Measurements from ENCODE around the gene ALOX12.

Gene ALOX12

DNA sequence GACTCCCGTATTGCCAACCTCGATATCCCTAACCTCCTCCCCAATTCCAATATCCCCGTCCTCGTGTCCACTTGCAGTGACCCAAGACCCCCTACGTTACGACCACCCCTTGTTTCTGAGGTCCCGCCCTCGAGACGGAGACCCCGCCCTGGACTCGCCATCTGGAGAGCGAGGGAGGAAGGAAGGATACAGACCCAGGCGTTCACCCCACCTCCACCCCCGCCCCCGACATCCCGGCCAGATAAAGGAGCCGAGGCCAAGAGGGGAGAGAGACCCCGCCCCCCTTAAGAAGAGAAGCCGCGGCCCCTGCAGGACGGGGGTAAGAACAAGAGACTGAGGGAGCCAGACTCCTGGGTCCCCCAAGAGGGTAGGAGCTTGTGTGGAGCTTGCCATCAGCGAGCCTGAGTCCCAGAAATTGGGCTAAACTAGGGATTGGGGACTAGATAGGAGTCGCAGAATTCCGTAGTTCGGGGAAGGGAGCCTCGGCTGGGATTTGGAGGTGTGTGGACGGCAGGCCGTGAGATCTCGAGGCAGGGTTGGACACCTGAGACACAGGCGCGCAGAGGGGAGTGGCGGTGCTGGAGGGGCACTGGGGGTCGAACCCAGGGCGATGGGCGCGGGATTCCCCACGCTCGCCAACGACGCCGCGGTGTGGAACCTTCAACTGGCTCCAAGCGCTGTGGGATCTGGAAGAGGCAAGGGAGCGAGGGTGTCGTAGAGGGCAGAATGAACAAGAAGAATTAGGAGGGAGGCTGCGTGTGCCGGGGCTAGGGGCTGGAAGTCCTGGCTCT, 27.1 kb downstream of the ALOX12 start, which contains the start of gene BCL6B:
Gene BCL6B, plus strand, starts transcription at position 270 of the 791 bp plus-strand sequence. CDS start 622 bp downstream, outside the sequence.
- no peak for DNase-seq

DNA sequence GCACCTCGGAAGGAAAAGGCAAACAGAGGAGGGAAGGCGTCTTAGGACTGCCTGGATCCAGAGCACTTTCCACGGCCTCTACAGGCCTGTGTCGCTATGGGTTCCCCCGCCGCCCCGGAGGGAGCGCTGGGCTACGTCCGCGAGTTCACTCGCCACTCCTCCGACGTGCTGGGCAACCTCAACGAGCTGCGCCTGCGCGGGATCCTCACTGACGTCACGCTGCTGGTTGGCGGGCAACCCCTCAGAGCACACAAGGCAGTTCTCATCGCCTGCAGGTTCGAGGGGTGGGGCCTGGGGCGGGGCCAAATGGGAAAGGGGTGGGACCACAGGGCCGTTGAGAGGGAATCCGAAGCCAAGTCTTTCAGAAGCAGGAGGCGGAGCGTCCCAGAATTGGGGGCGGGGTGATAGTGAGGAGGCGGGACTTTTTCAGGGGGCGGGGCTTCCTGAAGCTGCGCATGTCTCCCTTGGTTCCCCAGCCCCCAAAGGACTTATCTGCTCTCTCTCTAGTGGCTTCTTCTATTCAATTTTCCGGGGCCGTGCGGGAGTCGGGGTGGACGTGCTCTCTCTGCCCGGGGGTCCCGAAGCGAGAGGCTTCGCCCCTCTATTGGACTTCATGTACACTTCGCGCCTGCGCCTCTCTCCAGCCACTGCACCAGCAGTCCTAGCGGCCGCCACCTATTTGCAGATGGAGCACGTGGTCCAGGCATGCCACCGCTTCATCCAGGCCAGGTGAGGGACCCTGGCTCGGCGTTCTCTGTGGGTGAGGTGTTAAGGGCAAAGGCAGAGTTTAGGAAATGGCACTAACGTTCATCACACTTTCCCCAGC, 27.9 kb downstream of the ALOX12 start:
- no peak for DNase-seq

DNA sequence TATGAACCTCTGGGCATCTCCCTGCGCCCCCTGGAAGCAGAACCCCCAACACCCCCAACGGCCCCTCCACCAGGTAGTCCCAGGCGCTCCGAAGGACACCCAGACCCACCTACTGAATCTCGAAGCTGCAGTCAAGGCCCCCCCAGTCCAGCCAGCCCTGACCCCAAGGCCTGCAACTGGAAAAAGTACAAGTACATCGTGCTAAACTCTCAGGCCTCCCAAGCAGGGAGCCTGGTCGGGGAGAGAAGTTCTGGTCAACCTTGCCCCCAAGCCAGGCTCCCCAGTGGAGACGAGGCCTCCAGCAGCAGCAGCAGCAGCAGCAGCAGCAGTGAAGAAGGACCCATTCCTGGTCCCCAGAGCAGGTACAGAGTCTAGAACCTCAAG, 28.5 kb downstream of the ALOX12 start:
- no peak for DNase-seq

DNA sequence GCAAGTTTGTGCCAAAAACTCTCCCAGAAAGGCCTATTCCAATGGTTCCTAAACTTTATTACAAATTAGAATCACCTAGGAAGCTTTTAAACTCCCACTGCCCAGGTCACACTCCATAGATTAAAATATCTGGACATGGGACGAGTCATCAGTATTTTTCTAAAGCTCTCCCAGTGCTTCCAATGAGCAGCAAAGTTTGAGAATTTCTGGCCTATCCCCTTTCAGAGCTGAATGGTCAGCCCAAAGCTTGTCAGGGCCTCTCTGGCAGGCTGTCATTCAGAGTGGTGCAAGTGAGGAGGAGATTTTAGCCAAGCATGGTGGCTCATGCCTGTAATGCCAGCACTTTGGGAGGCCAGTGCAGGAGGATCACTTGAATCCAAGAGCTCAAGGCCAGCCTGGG, 29.4 kb downstream of the ALOX12 start:
- no peak for DNase-seq

DNA sequence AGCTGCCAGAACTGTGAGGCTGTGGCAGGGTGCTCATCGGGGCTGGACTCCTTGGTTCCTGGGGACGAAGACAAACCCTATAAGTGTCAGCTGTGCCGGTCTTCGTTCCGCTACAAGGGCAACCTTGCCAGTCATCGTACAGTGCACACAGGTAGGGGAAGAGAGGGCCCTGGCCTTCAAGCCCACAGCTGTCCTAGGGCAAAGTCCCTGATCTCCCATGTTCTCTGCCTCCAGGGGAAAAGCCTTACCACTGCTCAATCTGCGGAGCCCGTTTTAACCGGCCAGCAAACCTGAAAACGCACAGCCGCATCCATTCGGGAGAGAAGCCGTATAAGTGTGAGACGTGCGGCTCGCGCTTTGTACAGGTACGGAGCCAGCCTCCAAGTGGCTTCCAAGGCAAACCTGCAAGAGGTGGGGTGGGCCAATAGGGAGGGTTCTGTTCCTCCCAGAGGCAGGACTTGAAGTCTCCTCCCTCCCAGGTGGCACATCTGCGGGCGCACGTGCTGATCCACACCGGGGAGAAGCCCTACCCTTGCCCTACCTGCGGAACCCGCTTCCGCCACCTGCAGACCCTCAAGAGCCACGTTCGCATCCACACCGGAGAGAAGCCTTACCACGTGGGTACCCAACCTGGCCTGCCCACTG, 30.7 kb downstream of the ALOX12 start:
- DNase-seq: no peak

DNA sequence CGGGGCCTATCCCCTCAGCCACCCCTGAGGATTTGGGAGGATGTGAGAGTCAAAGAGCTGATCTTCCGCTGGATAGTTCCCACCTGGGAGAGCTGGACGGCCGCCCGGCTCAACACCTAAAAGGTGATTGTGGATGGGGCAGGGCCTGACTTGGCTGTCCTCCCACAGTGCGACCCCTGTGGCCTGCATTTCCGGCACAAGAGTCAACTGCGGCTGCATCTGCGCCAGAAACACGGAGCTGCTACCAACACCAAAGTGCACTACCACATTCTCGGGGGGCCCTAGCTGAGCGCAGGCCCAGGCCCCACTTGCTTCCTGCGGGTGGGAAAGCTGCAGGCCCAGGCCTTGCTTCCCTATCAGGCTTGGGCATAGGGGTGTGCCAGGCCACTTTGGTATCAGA, 31.5 kb downstream of the ALOX12 start:
- DNase-seq: no peak

DNA sequence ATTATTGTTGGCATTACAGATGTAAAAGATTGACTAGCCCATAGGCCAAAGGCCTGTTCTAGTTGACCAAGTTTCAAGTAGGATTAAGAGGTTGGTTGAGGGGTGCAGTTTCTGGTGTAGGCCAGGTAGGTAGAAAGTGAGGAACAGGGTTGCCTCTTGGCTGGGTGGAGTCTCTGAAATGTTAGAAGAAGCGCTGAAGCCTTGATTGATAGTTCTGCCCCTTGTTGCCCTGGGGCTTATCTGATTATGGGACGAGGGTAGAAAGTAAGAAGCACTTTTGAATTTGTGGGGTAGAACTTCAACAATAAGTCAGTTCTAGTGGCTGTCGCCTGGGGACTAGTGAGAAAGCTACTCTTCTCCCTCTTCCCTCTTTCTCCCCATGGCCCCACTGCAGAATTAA, 33.2 kb downstream of the ALOX12 start:
- DNase-seq: no peak

DNA sequence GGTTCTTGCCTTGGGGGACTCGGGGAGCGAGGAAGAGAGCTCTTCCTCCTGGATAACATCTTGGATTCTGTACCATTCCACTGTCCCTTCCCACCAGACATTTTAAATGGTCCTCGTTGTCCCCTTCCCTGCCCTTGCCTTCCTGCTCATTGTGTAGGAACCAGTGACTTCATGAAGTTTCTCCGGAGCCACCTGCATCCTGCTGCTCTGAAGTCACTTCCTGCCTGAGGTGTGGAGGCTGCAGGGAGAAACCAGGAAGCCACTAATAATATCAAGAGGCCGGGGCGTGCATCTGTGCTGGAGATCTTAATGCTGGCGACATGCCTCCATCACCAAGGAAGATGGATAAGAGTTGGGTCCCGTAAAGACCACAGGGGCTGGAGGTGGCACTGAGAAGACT, 33.8 kb downstream of the ALOX12 start:
- peak; percentile 17 for DNase-seq

DNA sequence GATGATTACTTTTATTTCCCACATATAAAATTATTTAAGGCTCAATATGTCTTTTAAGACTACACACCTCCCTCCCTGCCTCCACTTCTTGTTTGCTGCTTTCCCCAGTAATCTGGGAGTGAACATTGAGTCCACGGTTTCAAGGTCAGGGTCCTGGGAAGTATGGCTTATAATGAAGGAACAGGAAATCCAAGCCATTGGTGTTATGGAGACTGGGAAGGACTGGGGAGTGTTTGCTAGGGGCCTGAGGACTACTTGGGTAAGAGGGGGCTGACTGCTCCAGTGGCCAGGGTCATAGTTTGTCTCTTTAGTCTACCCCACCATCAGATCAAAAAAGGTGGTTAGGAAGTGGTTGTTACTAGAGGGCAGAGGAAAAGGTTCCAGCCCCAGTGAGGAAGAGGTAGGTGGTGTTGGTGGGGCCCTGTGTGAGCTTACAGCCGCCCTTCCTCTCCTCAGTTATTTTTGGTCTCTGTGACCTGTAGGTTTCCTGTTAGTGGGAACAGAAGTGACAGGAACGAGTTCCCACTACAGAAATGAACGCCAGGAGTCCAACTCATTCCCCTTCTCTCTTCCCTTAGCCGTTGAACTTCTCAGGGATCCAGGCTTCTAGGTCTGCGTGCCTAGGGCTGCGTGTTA, 39.2 kb downstream of the ALOX12 start:
- DNase-seq: no peak

DNA sequence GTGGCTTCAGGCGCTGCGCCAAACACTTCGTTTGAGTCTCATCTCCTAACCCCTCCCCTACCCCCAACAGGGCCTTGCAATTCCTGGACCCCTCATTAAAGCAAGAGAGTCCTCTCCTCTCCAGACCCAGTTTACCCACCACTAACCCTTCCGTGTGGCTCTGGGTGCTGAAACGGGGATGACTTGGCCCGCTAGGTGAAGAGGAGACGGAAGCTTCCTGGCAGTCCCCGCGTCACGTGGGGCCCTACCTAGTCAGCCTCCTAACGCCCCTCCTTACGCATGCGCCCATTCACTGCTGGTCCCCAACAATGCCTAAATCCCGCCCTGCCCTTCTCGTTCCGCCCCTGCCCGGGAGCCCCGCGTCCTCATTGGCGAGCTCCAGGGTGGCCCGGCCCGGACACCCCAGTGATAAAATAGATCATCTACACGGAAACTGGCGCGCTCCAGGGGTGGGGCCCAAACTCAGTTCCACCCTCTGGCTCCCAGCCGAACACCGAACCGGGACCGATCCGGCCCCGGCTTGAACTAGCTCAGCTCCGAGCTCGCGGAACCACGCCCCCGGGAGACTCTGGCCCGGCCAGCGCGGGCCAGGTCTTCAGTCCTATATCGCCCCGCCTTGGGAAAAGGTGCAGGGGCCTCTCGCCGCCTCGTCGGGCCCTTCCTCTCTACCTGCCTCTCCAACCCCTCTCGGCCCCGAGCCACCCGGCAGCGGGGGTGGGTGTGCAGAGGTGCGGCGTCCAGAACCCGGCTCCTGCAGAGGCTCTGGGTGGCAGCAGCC, 39.9 kb downstream of the ALOX12 start, which contains the start of gene SLC16A13:
Gene SLC16A13, plus strand, starts transcription at position 425 of the 778 bp plus-strand sequence. CDS start 368 bp downstream, outside the sequence.
- DNase-seq: peak; percentile 81

DNA sequence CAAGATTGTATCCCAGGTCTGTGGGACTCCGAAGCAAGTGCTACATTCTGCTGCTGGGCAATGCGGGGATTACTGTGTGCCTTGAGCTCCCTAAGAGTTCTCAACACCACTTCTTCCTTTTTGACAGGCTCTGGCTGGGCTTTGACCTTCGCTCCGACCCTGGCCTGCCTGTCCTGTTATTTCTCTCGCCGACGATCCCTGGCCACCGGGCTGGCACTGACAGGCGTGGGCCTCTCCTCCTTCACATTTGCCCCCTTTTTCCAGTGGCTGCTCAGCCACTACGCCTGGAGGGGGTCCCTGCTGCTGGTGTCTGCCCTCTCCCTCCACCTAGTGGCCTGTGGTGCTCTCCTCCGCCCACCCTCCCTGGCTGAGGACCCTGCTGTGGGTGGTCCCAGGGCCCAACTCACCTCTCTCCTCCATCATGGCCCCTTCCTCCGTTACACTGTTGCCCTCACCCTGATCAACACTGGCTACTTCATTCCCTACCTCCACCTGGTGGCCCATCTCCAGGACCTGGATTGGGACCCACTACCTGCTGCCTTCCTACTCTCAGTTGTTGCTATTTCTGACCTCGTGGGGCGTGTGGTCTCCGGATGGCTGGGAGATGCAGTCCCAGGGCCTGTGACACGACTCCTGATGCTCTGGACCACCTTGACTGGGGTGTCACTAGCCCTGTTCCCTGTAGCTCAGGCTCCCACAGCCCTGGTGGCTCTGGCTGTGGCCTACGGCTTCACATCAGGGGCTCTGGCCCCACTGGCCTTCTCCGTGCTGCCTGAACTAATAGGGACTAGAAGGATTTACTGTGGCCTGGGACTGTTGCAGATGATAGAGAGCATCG, 42.4 kb downstream of the ALOX12 start:
- no peak for DNase-seq

DNA sequence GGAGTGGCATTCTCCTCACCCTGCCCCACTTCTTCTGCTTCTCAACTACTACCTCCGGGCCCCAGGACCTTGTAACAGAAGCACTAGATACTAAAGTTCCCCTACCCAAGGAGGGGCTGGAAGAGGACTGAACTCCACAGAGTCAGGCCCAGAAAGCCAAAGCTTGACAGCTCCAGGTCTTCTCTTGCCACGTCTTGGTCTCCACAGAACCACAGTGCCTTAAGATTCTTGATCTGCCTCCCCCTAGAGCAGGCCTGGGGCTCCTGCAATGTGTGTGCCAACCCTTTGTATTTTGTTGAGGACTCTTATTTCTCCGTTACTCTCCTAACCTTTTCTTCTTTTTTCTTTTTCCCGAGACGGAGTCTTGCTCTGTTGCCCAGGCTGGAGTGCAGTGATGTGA, 44.0 kb downstream of the ALOX12 start:
- no peak for DNase-seq

DNA sequence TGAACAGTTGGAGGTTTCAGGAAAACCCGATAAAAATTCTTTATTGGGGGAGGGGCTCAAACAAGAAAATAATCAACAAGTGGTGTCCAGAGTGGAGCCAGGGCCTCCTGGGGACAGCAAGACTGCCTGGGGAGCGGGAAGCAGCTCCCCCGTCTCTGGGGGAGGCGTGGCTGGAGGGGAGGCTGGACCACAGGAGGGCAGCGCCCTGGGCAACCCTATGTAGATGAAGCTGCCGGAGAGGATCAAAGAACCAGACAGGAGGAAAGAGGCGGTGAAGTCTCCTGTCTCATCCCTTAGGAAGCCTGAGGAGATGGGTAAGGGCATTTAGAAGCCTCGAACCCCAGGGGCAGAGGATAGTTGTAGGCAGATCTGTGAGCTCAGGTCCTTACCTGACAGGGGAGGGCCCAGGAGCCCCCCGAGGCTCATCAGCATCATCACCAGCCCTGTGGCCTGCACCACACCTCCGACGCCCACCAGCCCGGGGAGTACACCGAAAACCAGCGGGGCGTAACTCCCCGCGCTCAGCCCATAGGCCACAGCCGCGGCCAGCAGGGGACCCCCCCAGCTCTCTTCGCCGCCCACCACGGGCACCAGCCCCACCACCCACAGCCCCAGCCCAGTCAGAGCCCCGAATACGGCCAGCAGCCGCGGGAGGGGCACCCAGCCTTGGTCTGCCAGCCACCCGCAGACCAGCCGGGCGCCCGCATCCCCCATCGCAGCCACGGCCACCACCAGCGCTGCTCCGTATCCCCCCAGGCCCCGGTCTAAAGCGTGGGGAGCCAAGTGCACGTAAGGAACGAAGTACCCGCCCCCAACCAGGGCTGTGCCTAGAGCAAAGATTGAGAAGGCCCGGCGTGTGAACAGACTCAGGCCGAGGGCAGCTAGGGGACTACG, 46.0 kb downstream of the ALOX12 start:
- no peak for DNase-seq

DNA sequence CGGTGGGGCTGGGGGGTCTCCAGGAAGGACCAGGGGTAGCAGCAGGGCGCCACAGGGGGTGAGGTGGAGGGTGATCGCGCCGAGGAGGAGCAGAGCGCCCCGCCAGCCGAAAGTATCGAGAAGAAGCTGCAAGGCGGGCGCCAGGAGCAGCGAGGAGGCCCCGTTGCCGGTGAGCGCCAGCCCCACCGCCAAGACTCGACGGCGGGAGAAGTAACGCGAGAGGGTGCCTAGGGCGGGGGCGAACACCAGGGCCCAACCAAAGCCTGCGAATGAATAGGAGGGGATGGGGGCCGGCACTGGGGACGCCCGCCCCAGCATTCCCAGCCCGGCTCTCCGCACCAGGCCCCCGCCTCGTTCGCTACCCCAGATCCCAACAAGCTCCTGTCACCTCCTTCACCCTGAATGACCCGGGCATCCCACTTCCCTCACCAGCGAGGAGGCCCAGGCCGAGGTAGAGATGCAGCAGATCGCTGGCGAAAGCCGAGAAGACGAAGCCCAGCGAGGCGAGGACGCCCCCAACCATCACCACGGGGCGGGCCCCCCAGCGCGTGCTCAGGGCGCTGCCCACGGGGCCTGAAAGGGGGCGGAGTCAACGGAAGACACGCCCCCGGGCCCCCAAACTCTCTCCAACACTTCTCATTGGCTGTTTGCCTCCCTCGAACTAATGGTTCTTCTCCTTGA, 46.8 kb downstream of the ALOX12 start:
- no peak for DNase-seq

DNA sequence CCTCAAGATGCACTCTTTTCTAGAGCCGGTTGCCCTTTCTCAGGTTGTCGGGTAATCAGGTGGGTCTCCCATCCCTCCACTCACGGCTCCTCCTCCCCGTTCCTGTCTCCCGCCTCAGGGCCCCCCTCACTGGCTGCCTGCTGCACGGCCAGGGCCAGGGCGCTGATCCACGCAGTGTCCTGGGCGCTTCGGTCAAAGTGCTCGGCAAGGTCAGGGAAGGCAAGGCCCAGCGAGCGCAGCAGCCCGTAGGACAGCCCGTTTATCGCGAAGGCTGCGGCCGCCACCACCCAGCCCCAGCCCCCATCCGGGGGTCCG, 47.3 kb downstream of the ALOX12 start:
- no peak for DNase-seq

DNA sequence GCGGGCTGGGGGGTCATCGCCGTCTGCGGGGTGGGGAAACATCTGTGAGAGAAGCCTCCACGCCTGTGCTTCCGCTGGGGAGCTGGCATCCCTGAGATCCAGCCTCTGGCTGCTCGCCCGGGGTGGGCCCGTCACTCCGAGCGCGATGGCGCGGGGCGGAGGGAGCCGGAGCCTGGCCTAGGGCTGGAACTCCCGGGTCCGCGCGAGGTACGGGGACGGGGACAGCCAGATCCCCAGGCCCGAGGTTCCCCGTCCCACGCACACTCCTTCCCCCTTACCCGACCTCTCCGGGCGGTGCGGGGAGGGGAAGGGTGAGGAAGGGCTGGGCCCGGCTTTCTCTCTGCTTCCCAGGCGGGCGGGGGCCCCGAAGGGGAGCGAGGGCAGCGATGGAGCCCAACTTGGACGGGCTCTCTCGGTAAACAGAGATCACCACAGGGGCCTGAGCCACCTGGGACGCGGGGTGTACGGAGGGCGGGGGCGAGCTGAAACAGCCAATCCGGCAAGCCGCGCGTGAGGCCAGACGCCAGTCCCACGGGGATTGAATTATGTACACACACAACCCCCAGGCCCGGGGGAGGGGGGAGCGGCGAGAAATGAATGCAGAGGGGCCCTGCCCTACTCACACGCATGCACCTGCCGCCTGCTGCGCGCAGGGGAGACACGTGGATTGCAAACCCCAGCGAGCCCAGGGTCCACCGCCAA, 47.8 kb downstream of the ALOX12 start, which contains the start of gene SLC16A11:
Gene SLC16A11, minus strand, starts transcription at position 596 of the 702 bp plus-strand sequence. Its CDS starts 579 bp downstream, at position 17.
- DNase-seq: no peak

DNA sequence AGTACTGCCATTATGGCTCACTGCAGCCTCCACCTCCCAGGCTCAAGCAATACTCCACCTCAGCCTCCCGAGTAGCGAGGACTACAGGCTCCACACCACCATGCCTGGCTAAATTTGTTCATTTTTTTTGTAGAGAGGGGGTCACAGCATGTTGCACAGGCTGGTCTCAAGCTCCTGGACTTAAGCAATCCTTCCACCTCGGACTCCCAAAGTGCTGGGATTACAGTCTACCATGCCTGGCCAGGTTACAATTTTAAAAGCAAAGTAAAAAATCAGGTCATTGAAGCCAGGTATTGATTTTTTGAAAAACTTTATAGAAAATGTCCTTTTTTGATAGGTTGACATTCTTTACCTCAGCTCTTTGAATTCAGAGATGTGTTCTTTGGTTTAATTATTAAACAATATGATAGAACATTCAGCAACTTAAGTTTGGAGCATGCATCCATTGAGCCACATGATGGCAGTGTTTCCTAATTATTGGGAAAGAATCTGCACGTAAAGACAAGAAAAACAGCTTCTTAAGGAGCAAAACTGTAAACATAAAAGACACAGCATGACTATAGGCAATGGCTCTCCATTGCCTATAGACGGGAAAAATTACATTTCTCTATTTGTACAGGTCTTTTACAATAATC, 49.8 kb downstream of the ALOX12 start:
- DNase-seq: no peak

DNA sequence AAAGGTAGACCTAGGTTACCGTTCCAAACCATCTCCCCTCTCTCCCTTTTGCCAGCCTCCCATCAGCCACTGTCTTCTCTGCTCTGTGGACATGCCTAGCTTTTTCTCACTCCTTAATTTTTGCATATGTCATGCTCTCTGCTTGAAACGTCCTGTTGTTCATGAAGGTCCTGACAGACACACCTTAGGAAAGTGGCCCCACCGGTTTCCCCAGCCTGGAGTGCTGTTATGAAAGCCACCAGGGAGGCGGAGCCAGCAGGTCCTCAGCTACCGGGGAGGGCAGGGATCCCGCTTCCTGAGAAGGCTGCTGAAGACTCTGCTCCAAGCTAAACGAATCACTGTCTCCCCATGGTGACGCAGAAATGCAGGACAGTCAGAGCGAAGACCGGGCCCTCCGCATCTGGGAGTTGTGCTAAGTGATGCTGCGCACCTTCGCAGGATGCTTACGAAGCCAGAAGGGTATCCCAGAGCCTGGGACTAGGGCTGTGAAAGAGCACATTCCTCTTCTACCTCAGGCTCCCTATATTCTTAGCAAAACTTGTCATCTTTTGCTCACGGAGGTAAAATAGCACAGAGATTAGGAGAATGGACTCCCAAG, 50.4 kb downstream of the ALOX12 start:
- no peak for DNase-seq
